Mucosa of stomach (tissue), 1 donor: ENCODE results near the gene SMARCAL1.
"Not testable (repeated sequence)": the region's sequence is repeated elsewhere in the genome, so short reads cannot be mapped to it uniquely, and the experiment has no call there.

Experiments
- H3K27me3 ChIP-seq: one replicate; pipeline ENCODE4 v1.7.0; 2013; ENCODE audit warnings: mild to moderate bottlenecking, low read length; ENCODE audit not compliant: control insufficient read depth, insufficient read depth
- H3K36me3 ChIP-seq: one replicate; pipeline ENCODE4 v1.7.0; 2013; ENCODE audit warnings: low read length; ENCODE audit not compliant: control insufficient read depth, insufficient read depth
- H3K4me1 ChIP-seq: one replicate; pipeline ENCODE4 v1.7.0; 2013; ENCODE audit warnings: mild to moderate bottlenecking, low read length; ENCODE audit not compliant: control insufficient read depth, insufficient read depth
- H3K4me3 ChIP-seq: one replicate; pipeline ENCODE4 v1.7.0; 2013; ENCODE audit warnings: low read length
- H3K9ac ChIP-seq: one replicate; pipeline ENCODE4 v1.7.0; 2013; ENCODE audit warnings: mild to moderate bottlenecking, low read length, moderate library complexity
- H3K9me3 ChIP-seq: one replicate; pipeline ENCODE4 v1.7.0; 2013; ENCODE audit warnings: mild to moderate bottlenecking, low read length, moderate library complexity; ENCODE audit not compliant: control insufficient read depth
- donor health status: Pancreatic carcinoma.

SMARCAL1 gene

DNA sequence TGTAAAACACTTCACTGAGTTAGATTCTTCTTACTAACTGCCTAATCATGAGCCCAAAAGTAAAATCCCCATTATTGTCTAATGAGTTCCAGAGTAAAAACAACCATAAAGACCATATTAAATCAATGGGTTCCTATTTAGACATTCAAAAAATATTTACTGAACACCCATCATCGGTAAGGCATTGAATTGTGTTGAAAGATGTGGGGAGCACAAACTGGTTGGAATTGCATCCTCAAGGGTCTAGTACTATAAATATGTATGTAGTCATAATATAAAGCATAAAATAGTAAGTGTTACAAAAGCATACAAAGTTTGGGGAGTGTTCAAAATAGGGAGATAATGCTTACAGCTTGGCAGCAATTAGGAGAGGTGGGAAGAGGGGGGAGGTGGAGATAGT lies 37.0 kb upstream of the SMARCAL1 start:
- Histone ChIP-seq H3K4me3 (no peak overlapping the region), H3K9ac (no peak overlapping the region), H3K27me3 (peaks cover 25% of the 10 kb centered on the region), H3K36me3 (no peaks in the 10 kb centered on the region), H3K9me3 (no peaks in the 10 kb centered on the region), H3K4me1 (no peaks in the 10 kb centered on the region)

DNA sequence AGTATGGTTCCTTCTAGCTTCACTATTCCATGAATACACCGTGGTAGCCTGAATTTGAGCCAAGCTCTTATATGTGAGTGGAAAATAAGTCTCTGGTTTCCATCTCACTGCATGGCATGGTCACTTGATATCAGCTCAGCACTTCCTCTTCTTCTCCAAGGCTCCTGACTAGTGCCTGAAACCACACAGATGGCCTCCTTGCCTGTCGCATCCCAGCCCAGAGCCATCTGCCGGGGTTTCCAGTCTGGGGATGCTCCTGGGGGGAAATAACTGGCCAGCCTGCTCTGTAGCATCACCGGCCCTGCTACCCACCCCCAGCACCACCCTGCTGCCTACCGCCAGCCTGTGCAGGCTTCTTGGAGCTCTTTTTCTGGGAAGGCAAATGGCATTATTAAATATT lies 32.3 kb upstream of the SMARCAL1 start:
- no peaks in the 10 kb centered on the region for H3K9me3 ChIP-seq
- no peaks in the 10 kb centered on the region for H3K27me3 ChIP-seq
- H3K36me3 ChIP-seq = no peaks in the 10 kb centered on the region
- no peaks in the 10 kb centered on the region for H3K4me1 ChIP-seq
- H3K9ac ChIP-seq = no peak overlapping the region
- H3K4me3 ChIP-seq = no peak overlapping the region

DNA sequence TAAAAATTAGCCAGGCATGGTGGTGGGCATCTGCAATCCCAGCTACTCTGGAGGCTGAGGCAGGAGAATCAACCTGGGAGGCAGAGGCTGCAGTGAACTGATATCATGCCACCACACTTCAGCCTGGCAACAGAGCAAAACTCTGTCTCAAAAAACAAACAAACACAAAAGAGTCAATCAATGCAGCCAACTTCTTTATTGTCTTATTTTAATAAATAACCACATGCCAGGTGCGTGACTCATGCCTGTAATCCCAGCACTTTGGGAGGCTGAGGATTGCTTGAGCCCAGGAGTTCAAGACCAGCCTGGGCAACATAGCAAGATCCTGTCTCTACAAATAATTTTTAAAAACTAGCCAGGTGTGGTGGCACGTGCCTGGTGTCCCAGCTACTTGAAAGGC lies 27.9 kb upstream of the SMARCAL1 start:
- not testable (repeated sequence) for H3K4me3 ChIP-seq, H3K36me3 ChIP-seq, H3K27me3 ChIP-seq, H3K4me1 ChIP-seq, H3K9ac ChIP-seq, H3K9me3 ChIP-seq

DNA sequence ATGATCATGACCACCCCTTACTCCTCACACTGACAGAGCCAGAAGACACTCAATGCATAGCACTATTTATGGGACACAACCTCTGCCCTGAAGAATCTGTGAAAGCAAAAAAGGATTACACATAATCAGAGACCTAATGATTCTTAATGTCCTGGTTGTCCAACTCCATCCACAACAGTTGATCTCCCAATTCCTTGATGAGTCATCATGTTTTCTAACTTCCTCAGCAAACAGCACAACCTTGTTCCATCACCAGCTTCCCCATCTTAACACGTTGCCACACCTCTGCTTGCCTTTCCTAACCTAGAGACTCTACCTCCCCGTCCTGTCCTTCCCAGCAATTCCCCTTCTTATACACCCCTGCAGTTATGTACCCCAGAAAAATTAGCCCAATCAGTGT lies 26.8 kb upstream of the SMARCAL1 start:
- H3K4me3 ChIP-seq = no peak overlapping the region
- no peaks in the 10 kb centered on the region for H3K9me3 ChIP-seq
- H3K36me3 ChIP-seq = no peaks in the 10 kb centered on the region
- H3K27me3 ChIP-seq = peaks cover 6% of the 10 kb centered on the region
- no peak overlapping the region for H3K9ac ChIP-seq
- no peaks in the 10 kb centered on the region for H3K4me1 ChIP-seq

DNA sequence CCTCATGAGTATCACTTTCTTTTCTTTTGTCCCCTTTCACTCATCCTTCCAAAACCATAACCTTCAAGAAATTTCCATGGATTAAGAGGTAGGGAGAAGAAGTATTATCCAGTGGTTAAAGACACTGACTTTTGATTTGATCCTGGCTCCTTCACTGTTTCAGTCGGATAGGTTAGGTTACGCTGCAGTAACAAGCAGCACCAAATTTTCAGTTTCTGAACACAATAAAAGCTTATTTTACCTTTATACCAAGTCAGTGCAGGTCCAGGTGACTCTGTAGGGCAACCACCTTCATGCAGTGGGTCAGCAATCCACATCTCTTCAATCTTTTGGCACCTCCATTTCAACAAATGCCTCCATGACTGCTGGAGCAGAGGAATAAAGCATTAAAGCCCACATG lies 25.0 kb upstream of the SMARCAL1 start:
- no peak overlapping the region for H3K9ac ChIP-seq
- H3K4me3 ChIP-seq = no peak overlapping the region
- no peaks in the 10 kb centered on the region for H3K9me3 ChIP-seq
- H3K27me3 ChIP-seq = peaks cover 6% of the 10 kb centered on the region
- H3K36me3 ChIP-seq = no peaks in the 10 kb centered on the region
- no peaks in the 10 kb centered on the region for H3K4me1 ChIP-seq

DNA sequence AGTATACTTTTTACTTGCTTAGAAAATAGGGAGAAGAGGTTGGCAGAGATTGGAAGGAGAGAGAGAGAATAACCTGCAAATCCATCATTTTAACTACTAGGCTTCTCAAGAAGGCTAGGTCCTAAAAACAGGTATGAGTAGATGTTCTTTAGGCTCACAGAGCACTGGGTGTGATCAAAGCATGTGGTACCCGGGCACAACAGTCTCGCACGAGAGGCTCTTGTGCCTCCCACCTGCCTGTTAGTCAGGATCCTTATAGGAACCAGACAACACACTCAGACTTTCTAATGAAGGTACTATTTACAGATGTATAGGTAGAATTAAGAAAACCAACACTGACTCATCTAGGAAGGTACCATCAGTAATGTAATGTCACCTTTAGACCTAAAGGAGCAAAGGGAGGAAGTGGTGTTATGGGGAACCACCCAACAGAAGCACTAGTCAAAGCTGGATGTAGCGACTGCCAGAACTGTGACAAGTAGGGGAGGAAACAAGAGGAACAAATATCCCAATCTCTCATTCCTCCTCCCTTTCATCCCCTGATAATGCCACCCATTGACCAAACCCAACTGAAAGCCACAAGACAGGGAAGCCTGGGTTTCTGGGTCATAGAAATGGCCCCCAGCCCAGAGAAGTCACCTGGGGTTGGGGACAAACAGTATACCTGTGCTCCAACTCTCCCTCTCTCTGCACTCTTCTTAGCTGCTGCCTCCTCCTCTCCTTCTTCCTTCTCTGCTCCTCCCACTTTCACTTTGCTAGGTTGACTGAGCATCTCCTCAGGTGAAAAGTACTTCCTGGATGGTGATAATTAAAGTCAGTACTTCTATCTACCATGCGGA lies 24.0 kb upstream of the SMARCAL1 start:
- Histone ChIP-seq H3K36me3 (no peaks in the 10 kb centered on the region), H3K4me3 (no peak overlapping the region), H3K27me3 (peaks cover 6% of the 10 kb centered on the region), H3K9ac (no peak overlapping the region), H3K4me1 (no peaks in the 10 kb centered on the region), H3K9me3 (no peaks in the 10 kb centered on the region)

DNA sequence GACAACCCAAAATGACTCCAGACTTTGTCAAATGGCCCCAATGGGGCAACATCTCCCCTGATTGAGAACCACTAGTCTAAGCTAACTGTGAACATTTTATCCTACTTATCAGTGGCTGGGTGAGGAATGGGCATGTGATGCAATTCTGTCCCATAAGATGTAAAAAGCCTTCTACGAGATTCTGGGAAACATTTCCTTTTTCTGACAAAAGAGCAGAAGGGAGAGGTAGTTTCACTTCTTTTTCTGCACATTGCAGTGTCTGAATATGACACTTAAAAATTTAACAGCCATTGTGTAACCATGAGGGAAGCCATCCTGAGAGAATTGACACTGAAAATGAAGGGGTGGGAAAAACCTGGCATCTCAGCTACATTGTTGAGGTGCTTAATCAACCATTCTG lies 22.7 kb upstream of the SMARCAL1 start:
- Histone ChIP-seq H3K9ac (no peak overlapping the region), H3K27me3 (peaks cover 6% of the 10 kb centered on the region), H3K9me3 (no peaks in the 10 kb centered on the region), H3K36me3 (no peaks in the 10 kb centered on the region), H3K4me3 (no peak overlapping the region), H3K4me1 (no peaks in the 10 kb centered on the region)

DNA sequence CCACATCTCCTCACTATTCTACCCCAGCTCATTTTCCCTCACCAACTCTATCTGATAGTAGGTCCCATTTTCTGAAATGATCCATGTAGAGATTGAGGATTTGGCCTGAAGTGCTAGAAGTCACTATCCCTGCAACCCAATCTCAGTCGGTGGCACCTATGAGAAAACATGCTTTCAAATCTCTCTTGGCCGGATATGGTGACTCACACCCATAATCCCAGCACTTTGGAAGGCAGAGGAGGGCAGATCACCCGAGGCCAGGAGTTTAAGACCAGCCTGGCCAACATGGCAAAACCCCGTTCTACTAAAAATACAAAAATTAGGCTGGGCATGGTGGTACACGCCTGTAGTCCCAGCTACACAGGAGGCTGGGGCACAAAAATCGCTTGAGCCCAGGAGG lies 20.9 kb upstream of the SMARCAL1 start:
- no peaks in the 10 kb centered on the region for H3K36me3 ChIP-seq
- no peak overlapping the region for H3K9ac ChIP-seq
- H3K4me1 ChIP-seq = no peaks in the 10 kb centered on the region
- no peaks in the 10 kb centered on the region for H3K9me3 ChIP-seq
- H3K27me3 ChIP-seq = peaks cover 6% of the 10 kb centered on the region
- H3K4me3 ChIP-seq = no peak overlapping the region

DNA sequence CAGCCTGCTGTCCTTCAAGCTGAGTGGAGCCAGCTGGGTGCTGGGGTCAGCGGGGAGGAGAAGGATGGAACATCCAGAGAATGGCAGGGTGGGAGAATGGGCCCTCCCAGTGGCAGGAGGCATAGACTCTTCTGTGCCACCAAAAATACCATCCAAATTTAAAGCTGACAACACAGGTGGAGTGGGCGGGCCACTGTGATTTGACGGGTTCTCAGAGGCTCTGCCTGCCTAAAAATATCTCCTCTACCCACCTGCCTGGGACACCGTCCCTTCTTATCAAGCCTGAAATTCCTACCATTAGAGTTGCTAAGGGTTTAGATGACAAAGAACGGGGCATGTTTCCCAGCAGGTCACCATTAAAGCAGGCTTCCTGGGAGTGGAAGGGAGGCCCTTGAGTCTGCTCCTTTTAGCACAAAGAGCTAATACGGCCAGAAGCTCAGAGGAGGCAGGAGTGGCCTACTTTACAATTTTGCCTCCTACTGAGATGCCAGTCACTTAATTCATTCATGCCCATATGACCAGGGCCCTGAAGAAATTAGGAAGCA lies 20.2 kb upstream of the SMARCAL1 start:
- Histone ChIP-seq H3K9me3 (no peaks in the 10 kb centered on the region), H3K36me3 (no peaks in the 10 kb centered on the region), H3K4me3 (no peak overlapping the region), H3K9ac (no peak overlapping the region), H3K4me1 (no peaks in the 10 kb centered on the region), H3K27me3 (peaks cover 6% of the 10 kb centered on the region)

DNA sequence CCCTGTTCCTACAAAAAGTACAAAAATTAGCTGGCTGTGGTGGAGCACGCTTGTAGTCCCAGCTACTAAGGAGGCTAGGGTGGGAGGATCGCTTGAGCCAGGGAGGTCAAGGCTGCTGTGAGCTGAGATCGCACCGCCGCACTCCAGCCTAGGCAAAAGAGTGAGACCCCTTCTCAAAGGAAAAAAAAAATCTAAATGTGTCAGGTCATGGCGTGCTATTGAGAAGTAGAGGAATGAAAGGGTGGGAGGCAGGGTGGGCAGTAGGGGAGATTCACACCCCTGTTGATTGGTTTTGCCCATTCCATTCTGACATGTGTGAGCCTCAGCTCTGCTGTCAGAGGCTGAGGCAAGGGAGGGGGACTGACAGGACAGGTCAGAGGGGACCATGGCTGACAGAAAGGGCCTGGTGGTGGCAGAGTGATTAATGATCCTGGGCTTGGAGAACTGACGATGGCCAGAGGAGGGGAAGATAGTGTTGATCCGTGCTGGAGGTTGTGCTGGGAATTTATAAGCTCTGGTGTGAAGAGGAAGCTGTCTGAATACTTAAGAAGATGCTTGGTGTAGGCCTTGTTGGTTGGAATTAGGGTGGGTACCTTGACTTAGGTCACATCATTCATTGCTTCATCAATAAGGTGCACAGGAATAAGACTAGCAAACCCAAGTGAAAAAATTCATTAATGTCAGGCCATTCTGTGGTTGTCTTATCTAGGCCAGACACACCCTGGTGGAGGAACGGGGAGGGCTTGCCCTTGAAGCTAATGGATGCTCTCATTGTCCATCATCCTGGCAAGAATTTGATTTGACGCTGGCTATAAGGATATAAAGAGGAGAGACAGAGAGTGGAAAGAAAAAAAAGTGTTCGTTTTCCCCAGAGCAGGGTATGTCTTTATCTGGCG lies 19.1 kb upstream of the SMARCAL1 start:
- peaks cover 6% of the 10 kb centered on the region for H3K27me3 ChIP-seq
- no peak overlapping the region for H3K9ac ChIP-seq
- no peaks in the 10 kb centered on the region for H3K9me3 ChIP-seq
- no peak overlapping the region for H3K4me3 ChIP-seq
- no peaks in the 10 kb centered on the region for H3K4me1 ChIP-seq
- H3K36me3 ChIP-seq = no peaks in the 10 kb centered on the region

DNA sequence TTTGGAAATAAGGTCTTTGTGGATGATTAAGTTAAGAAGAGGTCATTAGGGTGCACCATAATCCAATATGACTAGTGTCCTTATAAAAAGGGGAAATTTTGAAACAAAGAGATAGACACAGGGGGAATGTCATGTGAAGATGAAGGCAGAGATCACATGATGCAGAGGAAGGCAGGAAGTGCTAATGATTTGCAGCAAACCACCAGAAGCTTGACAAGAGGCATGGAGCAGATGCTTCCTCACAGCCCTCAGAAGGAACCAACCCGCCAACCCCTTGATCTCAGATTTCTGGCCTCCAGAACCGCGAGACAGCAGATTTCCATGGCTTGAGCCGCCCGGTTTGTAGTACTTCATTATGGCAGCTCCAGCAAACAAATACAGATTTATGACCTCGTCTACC lies 17.4 kb upstream of the SMARCAL1 start:
- Histone ChIP-seq H3K9ac (no peak overlapping the region), H3K4me3 (no peak overlapping the region), H3K27me3 (no peaks in the 10 kb centered on the region), H3K4me1 (no peaks in the 10 kb centered on the region), H3K36me3 (no peaks in the 10 kb centered on the region), H3K9me3 (no peaks in the 10 kb centered on the region)

DNA sequence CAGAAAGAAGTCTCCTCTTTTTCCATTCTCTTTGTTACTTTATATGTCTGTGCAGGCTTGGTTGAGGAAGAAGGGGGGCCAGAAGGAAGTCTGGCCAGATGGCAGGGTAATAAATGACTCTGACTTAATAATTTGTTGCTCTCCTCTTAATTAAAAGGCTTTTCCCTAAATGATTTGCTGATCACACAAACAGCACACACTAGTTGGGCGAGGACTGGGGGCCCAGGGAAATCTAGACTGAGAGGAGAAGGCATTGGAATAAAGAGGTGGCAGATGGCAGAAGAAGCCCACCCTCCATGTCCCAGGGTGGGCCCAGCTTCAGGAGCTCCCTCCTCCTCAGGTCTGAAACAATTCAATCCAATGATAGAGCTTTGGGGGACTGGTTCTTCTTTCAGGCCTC lies 12.7 kb upstream of the SMARCAL1 start:
- no peaks in the 10 kb centered on the region for H3K36me3 ChIP-seq

More for the DNA sequence above, 12.7 kb upstream of the SMARCAL1 start:
- H3K9ac ChIP-seq = no peak overlapping the region
- H3K27me3 ChIP-seq = no peaks in the 10 kb centered on the region
- no peaks in the 10 kb centered on the region for H3K9me3 ChIP-seq
- no peak overlapping the region for H3K4me3 ChIP-seq
- H3K4me1 ChIP-seq = no peaks in the 10 kb centered on the region
